Smooth muscle cell (in vitro differentiated cells): ENCODE results near the gene NCOA7. TPM values are rescaled to one million over a fixed set of nuclear protein-coding genes. Genes with fewer than 3 reads are reported as not detected.

ENCODE experiments used
- DNase-seq: peaks from one replicate; lab custom pipeline; 2025; ENCODE audit not compliant: unreplicated experiment; lab: John Stamatoyannopoulos, UW
- H2AFZ ChIP-seq: fragments of 200-600 bp; sonication (generic); 2 replicates; pipeline ENCODE4 v1.6.0; 2016; ENCODE audit warnings: antibody characterized with exemption, low read depth, mild to moderate bottlenecking
- H3F3A ChIP-seq: fragments of 200-600 bp; sonication (generic); 2 replicates; pipeline ENCODE4 v1.6.0; 2017; ENCODE audit warnings: antibody characterized with exemption, low read depth
- H3K27ac ChIP-seq: fragments of 200-600 bp; sonication (generic); 2 replicates; pipeline ENCODE4 v1.5.1; 2016; ENCODE audit warnings: low read depth, mild to moderate bottlenecking
- H3K27me3 ChIP-seq: fragments of 200-600 bp; sonication (generic); 2 replicates; pipeline ENCODE4 v1.6.1; 2016; ENCODE audit warnings: low read depth, mild to moderate bottlenecking
- H3K36me3 ChIP-seq: fragments of 200-600 bp; sonication (generic); 2 replicates; pipeline ENCODE4 v1.5.1; 2016; ENCODE audit warnings: low read depth
- H3K4me1 ChIP-seq: fragments of 200-600 bp; sonication (generic); 2 replicates; pipeline ENCODE4 v1.5.1; 2016; ENCODE audit warnings: low read depth
- H3K4me2 ChIP-seq: fragments of 200-600 bp; sonication (generic); 2 replicates; pipeline ENCODE4 v1.6.0; 2016; ENCODE audit warnings: mild to moderate bottlenecking
- H3K4me3 ChIP-seq: fragments of 200-600 bp; sonication (generic); 2 replicates; pipeline ENCODE4 v1.5.1; 2016; ENCODE audit warnings: mild to moderate bottlenecking
- H3K79me2 ChIP-seq: fragments of 200-600 bp; sonication (generic); 2 replicates; pipeline ENCODE4 v1.6.0; 2016; ENCODE audit warnings: low read depth, mild to moderate bottlenecking
- H3K9ac ChIP-seq: fragments of 200-600 bp; sonication (generic); 2 replicates; pipeline ENCODE4 v1.6.0; 2016; ENCODE audit warnings: low read depth
- H3K9me3 ChIP-seq: fragments of 200-600 bp; sonication (generic); replicated peaks from 2 replicates; pipeline ENCODE4 v1.5.1; 2016; ENCODE audit warnings: low read depth
- H4K20me1 ChIP-seq: fragments of 200-600 bp; sonication (generic); 2 replicates; pipeline ENCODE4 v1.6.0; 2016; ENCODE audit warnings: low read depth
- WGBS: methylation state at CpG from one replicate; pipeline ENCODE4 v1.1.7; 2016; ENCODE audit warnings: low lambda C conversion rate; 5-methylcytosine and 5-hydroxymethylcytosine counted together
- polyA plus RNA-seq: library from polyadenylated mRNA; unstranded; fragments of >200 nt; fragmentation: Nextera tagmentation; extraction: Ambion mirVana; gene quantifications from 2 replicates; pipeline ENCODE4 v1.2.1, GENCODE V29; 2016
- total RNA-seq: library from RNA; depleted of rRNA; stranded (reverse); fragments of >200 nt; gene quantifications from 2 replicates; pipeline ENCODE4 v1.2.3, GENCODE V29; 2014
- TF ChIP-seq, protein P1 (sequence below): fragments of 200-600 bp; sonication (generic); IDR thresholded peaks from 2 replicates; pipeline ENCODE4 v1.5.1; 2017; ENCODE audit warnings: borderline replicate concordance, mild to moderate bottlenecking, antibody characterized with exemption; ENCODE audit not compliant: insufficient read depth, poor library complexity, severe bottlenecking

Gene NCOA7
- total and polyA plus RNA-seq, 2 experiments from 2014 or later, result 38.1 to 44.0 TPM

DNA sequence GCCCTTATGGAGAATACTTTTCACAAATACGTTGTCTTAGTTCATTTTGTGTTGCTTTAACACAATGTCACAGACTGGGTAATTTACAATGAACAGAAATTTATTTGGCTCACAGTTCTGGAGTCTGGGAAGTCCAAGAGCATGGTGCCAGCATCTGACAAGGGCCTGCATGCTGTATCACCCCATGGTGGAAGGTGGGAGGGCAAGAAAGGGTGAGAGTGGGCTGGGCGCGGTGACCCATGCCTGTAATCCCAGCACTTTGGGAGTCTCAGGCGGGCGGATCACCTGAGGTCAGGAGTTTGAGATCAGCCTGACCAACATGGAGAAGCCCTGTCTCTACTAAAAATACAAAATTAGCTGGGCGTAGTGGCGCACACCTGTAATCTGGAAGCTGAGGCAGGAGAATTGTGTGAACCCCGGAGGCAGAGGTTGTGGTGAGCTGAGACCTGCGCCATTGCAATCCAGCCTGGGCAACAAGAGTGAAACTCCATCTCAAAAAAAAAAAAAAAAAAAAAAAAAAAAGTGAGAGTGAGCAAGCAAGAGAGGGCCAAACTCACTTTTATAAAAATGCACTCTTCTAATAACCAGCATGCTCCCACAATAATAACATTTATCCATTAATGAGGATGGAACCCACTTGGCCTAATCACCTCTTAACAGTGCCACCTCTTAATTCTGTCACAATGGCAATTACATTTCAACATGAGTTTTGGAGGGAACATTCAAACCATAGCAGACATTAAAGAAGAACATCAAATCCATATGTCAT, 36.1 kb downstream of the NCOA7 start:
- no peaks in the 10 kb centered on the region for H4K20me1 ChIP-seq
- H3K4me1 ChIP-seq, result no peaks in the 10 kb centered on the region
- H3K4me3 ChIP-seq, result no peak overlapping the region
- H3K36me3 ChIP-seq, result no peaks in the 10 kb centered on the region
- peaks cover 4% of the 10 kb centered on the region for H3K79me2 ChIP-seq
- no peak overlapping the region for H3K27ac ChIP-seq
- no peak overlapping the region for H3K9ac ChIP-seq
- H2AFZ ChIP-seq, result no peak overlapping the region
- H3K27me3 ChIP-seq, result no peaks in the 10 kb centered on the region
- DNase-seq, result no peak
- TF ChIP-seq, protein P1, sequence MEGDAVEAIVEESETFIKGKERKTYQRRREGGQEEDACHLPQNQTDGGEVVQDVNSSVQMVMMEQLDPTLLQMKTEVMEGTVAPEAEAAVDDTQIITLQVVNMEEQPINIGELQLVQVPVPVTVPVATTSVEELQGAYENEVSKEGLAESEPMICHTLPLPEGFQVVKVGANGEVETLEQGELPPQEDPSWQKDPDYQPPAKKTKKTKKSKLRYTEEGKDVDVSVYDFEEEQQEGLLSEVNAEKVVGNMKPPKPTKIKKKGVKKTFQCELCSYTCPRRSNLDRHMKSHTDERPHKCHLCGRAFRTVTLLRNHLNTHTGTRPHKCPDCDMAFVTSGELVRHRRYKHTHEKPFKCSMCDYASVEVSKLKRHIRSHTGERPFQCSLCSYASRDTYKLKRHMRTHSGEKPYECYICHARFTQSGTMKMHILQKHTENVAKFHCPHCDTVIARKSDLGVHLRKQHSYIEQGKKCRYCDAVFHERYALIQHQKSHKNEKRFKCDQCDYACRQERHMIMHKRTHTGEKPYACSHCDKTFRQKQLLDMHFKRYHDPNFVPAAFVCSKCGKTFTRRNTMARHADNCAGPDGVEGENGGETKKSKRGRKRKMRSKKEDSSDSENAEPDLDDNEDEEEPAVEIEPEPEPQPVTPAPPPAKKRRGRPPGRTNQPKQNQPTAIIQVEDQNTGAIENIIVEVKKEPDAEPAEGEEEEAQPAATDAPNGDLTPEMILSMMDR, result no peak
- H3K4me2 ChIP-seq, result no peak overlapping the region
- H3K9me3 ChIP-seq, result no peaks in the 10 kb centered on the region
- no peaks in the 10 kb centered on the region for H3F3A ChIP-seq
- WGBS, result 99% methylated on average over 9 of the region's 9 CpGs

DNA sequence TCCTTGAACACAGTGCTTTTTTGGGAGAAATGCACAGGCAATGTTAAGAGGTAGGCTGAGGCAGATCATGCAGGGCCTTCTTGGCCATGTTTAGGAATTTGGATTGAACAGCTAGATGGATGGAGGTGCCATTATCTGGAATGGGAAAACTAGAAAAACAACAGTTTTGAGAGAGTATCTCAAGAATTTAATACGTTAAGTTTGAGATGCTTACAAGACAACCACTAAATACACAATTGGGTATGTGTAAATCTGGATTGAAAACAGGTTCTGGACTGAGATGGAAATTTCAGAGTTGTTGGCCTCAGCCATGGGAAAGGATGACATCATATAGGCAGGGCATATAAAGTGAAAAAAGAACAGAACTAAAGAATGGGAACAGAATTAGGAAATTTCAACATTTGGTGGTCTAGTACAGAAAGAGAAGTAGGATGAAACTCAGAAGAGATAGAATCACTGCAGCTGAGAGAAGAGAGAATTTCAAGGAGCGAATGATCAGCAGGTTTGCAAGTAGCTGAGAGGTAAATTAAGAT, 37.1 kb downstream of the NCOA7 start:
- WGBS, result 96% methylated on average over 2 of the region's 2 CpGs
- no peaks in the 10 kb centered on the region for H3F3A ChIP-seq

DNA sequence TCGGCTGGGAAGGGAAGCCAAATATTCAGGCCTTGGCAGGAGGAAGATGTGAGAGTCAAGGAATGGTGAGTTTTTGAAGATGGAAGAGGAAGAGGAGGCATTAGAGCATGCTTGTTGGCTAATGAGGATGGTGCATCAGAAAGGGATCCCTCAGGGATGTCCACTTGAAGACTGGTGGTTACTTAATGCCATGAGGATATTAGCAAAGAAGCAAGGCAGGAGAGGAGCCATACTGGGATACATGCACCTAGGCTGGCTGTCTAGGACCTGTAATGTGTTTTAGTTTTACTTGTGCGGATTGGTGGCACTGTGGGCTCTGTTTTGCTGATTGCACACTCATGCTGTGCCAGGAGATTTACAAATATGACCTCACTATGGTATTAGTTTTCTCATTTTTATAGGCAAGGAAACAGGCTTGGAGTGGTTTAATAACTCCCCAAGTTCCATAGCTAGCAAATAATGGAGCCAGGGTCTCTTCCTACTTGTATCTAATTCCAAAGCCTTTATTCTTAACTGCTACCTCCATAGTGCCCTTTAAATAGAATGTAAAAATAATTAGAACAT, 37.8 kb downstream of the NCOA7 start:
- no peak overlapping the region for H3K4me3 ChIP-seq
- no peak overlapping the region for H2AFZ ChIP-seq
- H3F3A ChIP-seq, result no peaks in the 10 kb centered on the region
- no peak for DNase-seq
- H3K9me3 ChIP-seq, result no peaks in the 10 kb centered on the region
- no peaks in the 10 kb centered on the region for H3K4me1 ChIP-seq
- no peaks in the 10 kb centered on the region for H3K27me3 ChIP-seq
- TF ChIP-seq, protein P1, result no peak
- no peak overlapping the region for H3K9ac ChIP-seq
- no peak overlapping the region for H3K4me2 ChIP-seq
- H3K36me3 ChIP-seq, result no peaks in the 10 kb centered on the region
- WGBS, result 100% methylated on average over 2 of the region's 2 CpGs
- peaks cover 4% of the 10 kb centered on the region for H3K79me2 ChIP-seq
- H3K27ac ChIP-seq, result no peak overlapping the region
- H4K20me1 ChIP-seq, result no peaks in the 10 kb centered on the region

More for the DNA sequence above, 37.1 kb downstream of the NCOA7 start:
- DNase-seq, result no peak
- H4K20me1 ChIP-seq, result no peaks in the 10 kb centered on the region
- H3K4me3 ChIP-seq, result no peak overlapping the region
- H3K4me2 ChIP-seq, result no peak overlapping the region
- no peaks in the 10 kb centered on the region for H3K36me3 ChIP-seq
- TF ChIP-seq, protein P1, result no peak
- no peak overlapping the region for H2AFZ ChIP-seq
- H3K9ac ChIP-seq, result no peak overlapping the region
- no peaks in the 10 kb centered on the region for H3K27me3 ChIP-seq
- H3K27ac ChIP-seq, result no peak overlapping the region
- no peaks in the 10 kb centered on the region for H3K9me3 ChIP-seq
- peaks cover 4% of the 10 kb centered on the region for H3K79me2 ChIP-seq
- no peaks in the 10 kb centered on the region for H3K4me1 ChIP-seq
